Measurements from ENCODE around the gene VEPH1. TPM values are rescaled to one million over a fixed set of nuclear protein-coding genes. Genes with fewer than 3 reads are reported as not detected.

VEPH1 gene
- total RNA-seq, 1 experiment from 2014 or later: 27.3 TPM

DNA sequence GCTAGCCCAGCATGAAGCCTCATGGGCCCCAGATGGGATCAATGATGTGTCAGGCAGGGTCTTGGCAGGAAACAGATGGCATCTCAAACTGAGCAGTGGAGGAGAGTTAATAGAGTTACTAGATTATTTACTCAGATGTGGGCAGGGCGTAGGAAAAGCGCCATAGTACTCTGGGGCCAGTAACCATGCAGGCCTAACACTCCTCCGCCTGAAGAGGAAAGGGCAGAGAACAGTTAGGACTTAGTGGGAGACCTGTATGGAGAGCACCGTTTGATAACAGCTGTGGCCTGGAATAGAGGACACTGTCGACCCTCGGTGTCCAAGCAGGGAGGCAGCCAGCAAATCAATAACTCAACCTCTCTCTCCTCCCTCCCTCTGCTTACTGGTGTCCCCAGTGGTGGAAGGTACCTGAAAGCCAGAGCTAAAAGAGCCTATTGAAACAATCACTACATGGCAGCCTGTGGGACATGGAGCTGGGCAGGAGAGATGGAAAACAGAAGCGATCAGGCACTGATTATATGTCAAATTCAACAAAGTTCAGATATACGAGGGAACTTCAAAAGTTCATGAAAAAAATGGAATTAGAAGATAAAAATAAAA lies 231.8 kb downstream of the VEPH1 start:
- no peaks in the 10 kb centered on the region for H3K9me2 ChIP-seq (replicated peaks; ENCODE audit: low read length)
- H2AFZ ChIP-seq (ENCODE audit: low read length): no peak overlapping the region
- intact Hi-C loops (cut with micrococcal nuclease): loop anchor here (5.0 kb wide), 2 partner anchors 81 to 176 kb away; no protein-coding TSS in a partner anchor
- no peaks in the 10 kb centered on the region for H4K20me1 ChIP-seq (ENCODE audit: low read length)
- H3F3A ChIP-seq (ENCODE audit: low read length, unreplicated experiment): no peaks in the 10 kb centered on the region
- no peaks in the 10 kb centered on the region for H3K9me3 ChIP-seq (ENCODE audit: low read length)
- H3K4me1 ChIP-seq (ENCODE audit: insufficient read depth, low read length): peaks cover 10% of the 10 kb centered on the region
- no peaks in the 10 kb centered on the region for H3K79me2 ChIP-seq (ENCODE audit: low read length)
- CTCF ChIA-PET: no interaction called here
- no peak overlapping the region for H3K4me3 ChIP-seq (ENCODE audit: low read length)
- H3K4me2 ChIP-seq (ENCODE audit: low read length): no peak overlapping the region
- no TSS peak for BruUV-seq (replicated peaks)
- ATAC-seq (no peak), DNase-seq (no peak)
- H3K9ac ChIP-seq (ENCODE audit: low read length): no peak overlapping the region
- no peaks in the 10 kb centered on the region for H3K36me3 ChIP-seq (ENCODE audit: low read depth, low read length)
- no peaks in the 10 kb centered on the region for H3K27me3 ChIP-seq (ENCODE audit: low read length)
- TF ChIP-seq, protein P1, sequence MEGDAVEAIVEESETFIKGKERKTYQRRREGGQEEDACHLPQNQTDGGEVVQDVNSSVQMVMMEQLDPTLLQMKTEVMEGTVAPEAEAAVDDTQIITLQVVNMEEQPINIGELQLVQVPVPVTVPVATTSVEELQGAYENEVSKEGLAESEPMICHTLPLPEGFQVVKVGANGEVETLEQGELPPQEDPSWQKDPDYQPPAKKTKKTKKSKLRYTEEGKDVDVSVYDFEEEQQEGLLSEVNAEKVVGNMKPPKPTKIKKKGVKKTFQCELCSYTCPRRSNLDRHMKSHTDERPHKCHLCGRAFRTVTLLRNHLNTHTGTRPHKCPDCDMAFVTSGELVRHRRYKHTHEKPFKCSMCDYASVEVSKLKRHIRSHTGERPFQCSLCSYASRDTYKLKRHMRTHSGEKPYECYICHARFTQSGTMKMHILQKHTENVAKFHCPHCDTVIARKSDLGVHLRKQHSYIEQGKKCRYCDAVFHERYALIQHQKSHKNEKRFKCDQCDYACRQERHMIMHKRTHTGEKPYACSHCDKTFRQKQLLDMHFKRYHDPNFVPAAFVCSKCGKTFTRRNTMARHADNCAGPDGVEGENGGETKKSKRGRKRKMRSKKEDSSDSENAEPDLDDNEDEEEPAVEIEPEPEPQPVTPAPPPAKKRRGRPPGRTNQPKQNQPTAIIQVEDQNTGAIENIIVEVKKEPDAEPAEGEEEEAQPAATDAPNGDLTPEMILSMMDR (conservative IDR thresholded peaks at IDR 0.05; ENCODE audit: low read depth, low read length): no peak
- TF ChIP-seq EZH2 (IDR thresholded peaks at IDR 0.05; ENCODE audit: low read length, unreplicated experiment) (no peak), EZH2phosphoT487 (IDR thresholded peaks at IDR 0.05; ENCODE audit: borderline replicate concordance, low read length) (no peak)
- POLR2A ChIA-PET (ENCODE audit: unreplicated experiment): no interaction called here
- H3K27ac ChIP-seq (ENCODE audit: low read length): no peak overlapping the region

DNA sequence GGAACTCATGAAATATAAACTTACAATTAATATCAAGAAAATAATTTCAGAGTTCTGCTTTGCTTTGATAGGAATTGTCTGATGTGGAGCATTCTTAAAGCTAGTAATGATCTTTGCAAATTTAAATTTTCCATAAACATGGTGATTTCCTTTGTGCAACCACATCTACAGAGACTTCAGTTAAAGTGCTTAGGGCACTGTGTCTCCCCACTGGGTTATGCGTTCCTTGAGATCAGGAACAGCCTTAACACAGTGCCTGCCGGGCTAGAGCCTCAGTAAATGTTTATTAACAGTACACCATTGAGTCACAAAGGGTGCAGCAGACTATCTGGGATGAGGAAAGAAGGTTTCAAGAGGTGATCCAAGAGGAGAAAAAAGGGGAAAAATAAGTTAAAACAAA lies 235.2 kb downstream of the VEPH1 start:
- DNase-seq: no peak
- CTCF ChIA-PET: no interaction called here

DNA sequence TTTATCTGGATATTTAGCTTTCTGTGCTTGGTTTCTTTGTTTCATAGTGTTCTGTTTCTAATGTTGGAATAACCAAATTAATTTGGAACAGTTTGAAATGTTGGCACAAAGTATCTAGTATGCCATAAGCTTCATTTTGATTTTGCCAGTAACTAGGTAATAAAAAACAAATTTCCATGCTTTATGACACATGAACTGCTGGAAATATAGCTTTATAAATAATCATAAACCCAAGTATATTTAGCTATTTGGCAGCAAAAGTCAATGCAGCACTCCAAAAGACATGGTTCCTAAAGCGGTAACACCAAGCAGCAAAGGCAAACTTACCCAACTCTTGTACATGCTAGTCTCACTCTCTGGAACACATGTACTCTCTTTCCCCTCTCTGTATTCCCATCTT lies 237.3 kb downstream of the VEPH1 start:
- DNase-seq: no peak
- intact Hi-C loops (cut with micrococcal nuclease): no loop called here
- H4K20me1 ChIP-seq (ENCODE audit: low read length): no peaks in the 10 kb centered on the region
- H3K27ac ChIP-seq (ENCODE audit: low read length): no peak overlapping the region
- H3K4me1 ChIP-seq (ENCODE audit: insufficient read depth, low read length): peaks cover 15% of the 10 kb centered on the region
- H3K4me2 ChIP-seq (ENCODE audit: low read length): no peak overlapping the region
- H3K9me3 ChIP-seq (ENCODE audit: low read length): no peaks in the 10 kb centered on the region
- CTCF ChIA-PET: no interaction called here
- no peaks in the 10 kb centered on the region for H3K79me2 ChIP-seq (ENCODE audit: low read length)
- no peaks in the 10 kb centered on the region for H3K36me3 ChIP-seq (ENCODE audit: low read depth, low read length)
- H3K4me3 ChIP-seq (ENCODE audit: low read length): no peak overlapping the region
- POLR2A ChIA-PET (ENCODE audit: unreplicated experiment): interaction anchor here (0.7 kb wide), 1 partner anchor 15 kb away, joined by 3 read pairs; no protein-coding TSS in a partner anchor
- H3K9ac ChIP-seq (ENCODE audit: low read length): no peak overlapping the region
- H3K9me2 ChIP-seq (replicated peaks; ENCODE audit: low read length): peaks cover 5% of the 10 kb centered on the region; the same call in 1 of the 2 replicates
- BruUV-seq (replicated peaks): no TSS peak
- TF ChIP-seq, protein P1 (conservative IDR thresholded peaks at IDR 0.05; ENCODE audit: low read depth, low read length): no peak
- TF ChIP-seq EZH2 (IDR thresholded peaks at IDR 0.05; ENCODE audit: low read length, unreplicated experiment) (no peak), EZH2phosphoT487 (IDR thresholded peaks at IDR 0.05; ENCODE audit: borderline replicate concordance, low read length) (no peak)
- no peak for ATAC-seq
- H2AFZ ChIP-seq (ENCODE audit: low read length): no peak overlapping the region
- no peaks in the 10 kb centered on the region for H3F3A ChIP-seq (ENCODE audit: low read length, unreplicated experiment)
- H3K27me3 ChIP-seq (ENCODE audit: low read length): no peaks in the 10 kb centered on the region

More for the DNA sequence above, 235.2 kb downstream of the VEPH1 start:
- no peaks in the 10 kb centered on the region for H3F3A ChIP-seq (ENCODE audit: low read length, unreplicated experiment)
- peaks cover 5% of the 10 kb centered on the region; the same call in 1 of the 2 replicates for H3K9me2 ChIP-seq (replicated peaks; ENCODE audit: low read length)
- no peaks in the 10 kb centered on the region for H3K9me3 ChIP-seq (ENCODE audit: low read length)
- no peak for TF ChIP-seq EZH2 (IDR thresholded peaks at IDR 0.05; ENCODE audit: low read length, unreplicated experiment)
- TF ChIP-seq EZH2phosphoT487 (IDR thresholded peaks at IDR 0.05; ENCODE audit: borderline replicate concordance, low read length): no peak
- TF ChIP-seq, protein P1 (conservative IDR thresholded peaks at IDR 0.05; ENCODE audit: low read depth, low read length): no peak
- H4K20me1 ChIP-seq (ENCODE audit: low read length): no peaks in the 10 kb centered on the region
- H3K36me3 ChIP-seq (ENCODE audit: low read depth, low read length): no peaks in the 10 kb centered on the region
- no TSS peak for BruUV-seq (replicated peaks)
- no peaks in the 10 kb centered on the region for H3K79me2 ChIP-seq (ENCODE audit: low read length)
- no peak overlapping the region for H3K27ac ChIP-seq (ENCODE audit: low read length)
- no peak overlapping the region for H3K4me3 ChIP-seq (ENCODE audit: low read length)
- no peak for ATAC-seq
- no peak overlapping the region for H3K9ac ChIP-seq (ENCODE audit: low read length)
- intact Hi-C loops (cut with micrococcal nuclease): no loop called here
- POLR2A ChIA-PET (ENCODE audit: unreplicated experiment): no interaction called here
- H3K27me3 ChIP-seq (ENCODE audit: low read length): no peaks in the 10 kb centered on the region
- peaks cover 8% of the 10 kb centered on the region for H3K4me1 ChIP-seq (ENCODE audit: insufficient read depth, low read length)
- no peak overlapping the region for H3K4me2 ChIP-seq (ENCODE audit: low read length)
- no peak overlapping the region for H2AFZ ChIP-seq (ENCODE audit: low read length)

Measured in PC-3 (cell line).